ENCODE data around the gene TP53AIP1.
A peak's percentile ranks its signal among the peaks of the same experiment; 100 is the strongest.

Gene TP53AIP1

DNA sequence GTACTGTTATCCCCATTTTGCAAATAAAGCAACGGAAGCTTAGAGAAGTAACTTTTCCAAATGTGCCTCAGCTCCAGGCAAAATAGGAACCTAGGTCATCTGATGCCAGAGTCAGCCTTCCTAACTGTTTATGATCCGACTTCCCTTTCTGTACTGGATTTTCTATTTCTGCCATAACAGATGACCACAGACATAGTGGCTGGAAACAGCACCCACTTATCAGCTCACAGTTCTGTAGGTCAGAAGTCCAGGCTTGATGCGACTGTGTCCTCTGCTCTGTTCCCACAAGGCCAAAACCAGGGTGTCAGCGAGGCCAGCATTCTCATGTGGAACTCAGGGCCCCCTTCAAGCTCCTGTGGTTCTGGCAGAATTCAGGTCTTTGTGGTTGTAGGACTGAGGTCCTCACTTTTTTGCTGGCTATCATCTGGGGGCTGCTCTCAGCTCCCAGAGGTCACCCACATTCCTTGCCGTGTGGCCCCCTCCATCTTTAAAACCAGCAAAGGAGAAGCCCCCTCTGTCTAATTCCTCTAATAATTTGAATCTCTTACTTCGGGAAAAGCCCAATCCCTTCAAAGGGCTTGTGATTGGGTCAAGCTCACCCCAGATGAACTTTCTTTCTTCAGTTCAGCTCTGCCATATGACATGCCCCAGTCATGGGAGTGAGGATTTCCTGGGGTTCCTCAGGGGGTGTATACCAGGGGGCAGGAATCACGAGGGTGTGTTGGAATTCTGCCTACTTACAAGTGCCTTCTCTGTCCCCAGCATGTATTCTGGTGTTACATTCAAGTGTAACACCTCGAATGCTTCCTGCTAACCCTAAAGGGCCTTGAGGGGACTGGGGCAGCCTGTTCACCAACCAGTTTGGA is 36.3 kb downstream of the TP53AIP1 start:
- DNase-seq (ENCODE audit: low spot score): no peak

- peak; percentile 37 for DNase-seq (ENCODE audit: low spot score)
These were observed 37.1 kb downstream of the TP53AIP1 start for GRCh38 chr11:128905345-128906184.

- DNase-seq (ENCODE audit: low spot score): no peak
These were observed 37.9 kb downstream of the TP53AIP1 start for GRCh38 chr11:128904656-128905344.

- no peak for DNase-seq (ENCODE audit: low spot score)
These were observed 38.4 kb downstream of the TP53AIP1 start for GRCh38 chr11:128904303-128904655.

- DNase-seq (ENCODE audit: low spot score): no peak
These were observed 39.2 kb downstream of the TP53AIP1 start for GRCh38 chr11:128903248-128904061.

- DNase-seq (ENCODE audit: low spot score): no peak
These were observed 40.1 kb downstream of the TP53AIP1 start for GRCh38 chr11:128902515-128903066.

GRCh38 chr11:128901653-128902514 is 40.8 kb downstream of the TP53AIP1 start:
- no peak for DNase-seq (ENCODE audit: low spot score)

DNA sequence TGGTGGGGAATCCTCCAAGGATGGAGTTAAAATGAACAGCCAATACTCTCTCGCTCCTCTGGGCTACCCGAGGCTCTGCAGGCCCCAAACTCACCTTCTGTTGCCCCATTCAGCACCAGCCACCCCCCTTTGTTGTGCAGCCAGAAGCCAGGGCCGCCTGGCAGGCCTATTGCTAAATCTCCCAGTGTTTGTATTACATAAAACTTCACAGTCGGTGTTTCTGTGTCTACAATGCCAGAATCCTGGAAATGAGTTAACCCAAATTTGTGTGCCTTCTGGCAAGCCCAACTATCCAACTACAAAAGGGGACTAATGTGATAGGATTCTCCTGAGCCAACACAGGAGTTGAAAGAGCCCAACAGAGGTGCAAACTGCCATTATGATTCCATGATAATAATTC is 42.2 kb downstream of the TP53AIP1 start:
- no peak for DNase-seq (ENCODE audit: low spot score)

GRCh38 chr11:128898580-128899344 is 43.9 kb downstream of the TP53AIP1 start:
- no peak for DNase-seq (ENCODE audit: low spot score)

GRCh38 chr11:128897826-128898225 is 44.8 kb downstream of the TP53AIP1 start:
- no peak for DNase-seq (ENCODE audit: low spot score)

DNA sequence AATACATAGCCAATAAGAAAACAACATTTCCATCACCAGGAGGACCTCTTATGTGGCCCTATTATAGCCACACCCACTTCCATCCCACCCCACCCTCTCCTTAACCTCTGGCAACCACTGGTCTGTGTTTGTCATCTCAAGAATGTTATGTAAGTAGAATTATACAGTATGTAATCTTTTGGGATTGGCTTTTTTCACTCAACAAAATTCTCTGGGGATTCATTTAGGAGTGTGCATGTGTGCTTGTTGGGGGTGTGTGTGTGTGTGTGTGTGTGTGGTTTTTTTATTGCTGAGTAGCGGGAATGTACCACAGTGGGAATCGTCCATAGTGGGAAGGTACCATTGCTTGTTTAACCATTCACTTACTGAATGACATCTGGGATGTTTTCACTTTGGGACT is 46.3 kb downstream of the TP53AIP1 start:
- DNase-seq (ENCODE audit: low spot score): no peak

- no peak for DNase-seq (ENCODE audit: low spot score)
These were observed 47.1 kb downstream of the TP53AIP1 start for GRCh38 chr11:128895526-128895925.

DNA sequence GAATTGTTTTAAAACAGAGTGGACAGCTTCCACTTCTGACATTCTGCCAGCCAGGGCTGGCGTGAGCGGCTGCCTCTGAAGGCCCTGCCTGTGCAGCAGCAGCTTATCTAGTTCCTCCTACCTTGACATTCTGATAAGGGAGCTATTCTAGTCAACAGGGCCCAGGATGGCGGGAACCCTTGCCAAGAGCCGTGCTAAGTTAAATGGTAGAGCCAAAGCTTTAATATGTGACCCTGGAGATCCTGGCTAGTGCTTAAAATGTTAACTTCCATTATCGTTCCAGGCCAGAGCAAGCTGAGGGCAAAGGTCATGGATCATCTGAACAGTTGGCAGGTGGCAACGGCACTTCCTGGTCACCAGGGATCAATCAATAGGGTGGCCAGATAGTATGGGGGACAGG is 48.0 kb downstream of the TP53AIP1 start:
- no peak for DNase-seq (ENCODE audit: low spot score)

DNA sequence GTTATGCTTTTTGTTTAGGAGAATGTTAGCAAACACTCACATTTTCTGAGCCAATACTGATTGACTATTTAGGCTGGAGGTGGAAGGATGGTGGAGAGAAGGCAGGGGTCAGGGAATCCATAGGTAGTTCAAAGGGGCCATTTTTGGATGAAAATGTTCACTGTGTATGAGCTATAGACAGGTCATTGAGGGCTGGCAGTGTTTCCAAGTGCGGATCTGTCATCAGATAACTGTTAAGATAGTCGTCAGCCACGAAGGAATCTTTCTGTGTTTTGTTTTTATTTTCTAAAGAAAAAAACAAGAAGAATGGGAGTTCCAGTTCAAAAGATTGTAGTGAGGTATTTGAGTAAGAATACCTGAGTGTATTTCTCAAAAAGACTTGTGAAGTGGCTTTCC is 48.4 kb downstream of the TP53AIP1 start:
- no peak for DNase-seq (ENCODE audit: low spot score)

DNA sequence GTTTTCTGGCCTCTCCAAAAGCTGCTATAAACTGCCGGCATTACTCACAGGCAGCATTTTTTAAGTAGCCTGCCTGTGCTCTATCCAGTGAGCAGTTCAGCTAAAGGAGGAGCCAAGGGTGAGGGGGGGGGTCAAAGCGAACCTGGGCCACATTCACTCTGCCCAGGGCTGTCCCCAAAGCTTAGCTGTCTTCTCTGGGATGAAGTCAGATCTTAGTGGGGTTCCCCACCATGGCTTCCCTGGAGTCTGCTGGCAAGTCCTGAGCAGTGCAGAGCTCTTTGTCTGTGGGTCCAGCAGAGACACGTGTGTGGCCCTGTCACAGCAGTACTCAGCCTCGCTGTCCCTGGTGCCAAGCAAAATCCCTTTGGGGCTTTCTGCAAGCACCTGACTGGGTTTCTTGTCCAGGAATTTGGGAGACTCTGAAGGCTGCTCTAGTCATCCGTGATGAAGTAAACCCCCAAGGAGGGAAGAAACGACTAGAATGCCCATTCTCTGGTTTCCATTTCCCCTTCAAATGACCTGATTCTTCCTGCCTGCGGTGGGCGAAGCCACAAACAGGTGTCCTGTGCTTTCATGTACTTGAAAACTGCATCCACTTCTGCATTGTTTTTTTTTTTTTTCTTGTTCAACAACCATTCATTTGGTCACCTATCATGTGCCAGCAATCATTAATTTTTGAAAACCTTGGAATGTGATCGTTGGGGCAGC is 48.9 kb downstream of the TP53AIP1 start:
- no peak for DNase-seq (ENCODE audit: low spot score)

GRCh38 chr11:128892866-128893565 is 49.7 kb downstream of the TP53AIP1 start:
- no peak for DNase-seq (ENCODE audit: low spot score)

- DNase-seq (ENCODE audit: low spot score): no peak
These were observed 50.7 kb downstream of the TP53AIP1 start for GRCh38 chr11:128891913-128892398.
